Measurements from ENCODE around the gene VASH2. TPM values are rescaled to one million over a fixed set of nuclear protein-coding genes. Genes with fewer than 3 reads are reported as not detected.
"Not testable (repeated sequence)": the region's sequence is repeated elsewhere in the genome, so short reads cannot be mapped to it uniquely, and the experiment has no call there.

VASH2 gene
- total RNA-seq, 2 experiments from 2014 or later, result 0.23 to 0.44 TPM

- POLR2A ChIA-PET, result no interaction called here
- CTCF ChIA-PET, result no interaction called here
These were observed 65.0 kb downstream of the VASH2 start, which contains the start of gene ANGEL2 for GRCh38 chr1:213015099-213016050. Gene ANGEL2, minus strand, starts transcription at chr1:213015867. Its CDS starts 196 bp downstream, at chr1:213015671.

- CTCF ChIA-PET, result no interaction called here
These were observed 67.3 kb downstream of the VASH2 start for GRCh38 chr1:213017447-213018273.

GRCh38 chr1:213019450-213019849, 69.1 kb downstream of the VASH2 start:
- ChIA-PET POLR2A (interaction anchor here (0.6 kb wide), 1 partner anchor 411 kb away, joined by 3 read pairs; the partner anchor contains the start of gene ATF3), CTCF (no interaction called here)

More at GRCh38 chr1:213017447-213018273, 67.3 kb downstream of the VASH2 start:
- POLR2A ChIA-PET, result no interaction called here

GRCh38 chr1:213020016-213020415, 69.7 kb downstream of the VASH2 start:
- POLR2A ChIA-PET, result interaction anchor here (0.6 kb wide), 1 partner anchor 412 kb away, joined by 3 read pairs; the partner anchor contains the start of gene ATF3

GRCh38 chr1:213027024-213027423, 76.7 kb downstream of the VASH2 start:
- CTCF ChIA-PET, POLR2A ChIA-PET: not testable (repeated sequence)

More at GRCh38 chr1:213020016-213020415, 69.7 kb downstream of the VASH2 start:
- CTCF ChIA-PET, result no interaction called here

GRCh38 chr1:213032651-213033050, 82.3 kb downstream of the VASH2 start:
- CTCF ChIA-PET, result no interaction called here
- POLR2A ChIA-PET, result no interaction called here

GRCh38 chr1:213034713-213035112, 84.4 kb downstream of the VASH2 start:
- CTCF ChIA-PET, result no interaction called here
- POLR2A ChIA-PET, result no interaction called here

GRCh38 chr1:213035573-213035972, 85.2 kb downstream of the VASH2 start:
- ChIA-PET CTCF (no interaction called here), POLR2A (no interaction called here)

Other genes starting within 250 kb of the VASH2 start
- gene NSL1, start 158.8 kb upstream of the VASH2 start, total RNA-seq, result 10 to 100 TPM; 40.3 to 40.4 TPM
- gene TATDN3, start 158.6 kb upstream of the VASH2 start, total RNA-seq, result 10 to 100 TPM; 15.1 to 16.5 TPM
- gene SPATA45, start 102.9 kb upstream of the VASH2 start, total RNA-seq, result not detected
- gene FLVCR1, start 92.3 kb upstream of the VASH2 start, total RNA-seq, result 10 to 100 TPM; 16.2 to 18.7 TPM
- 10 to 100 TPM; 38.0 to 38.1 TPM for gene ANGEL2, start 65.3 kb downstream of the VASH2 start, total RNA-seq
- 1 to 10 TPM; 5.6 TPM for gene RPS6KC1, start 100.7 kb downstream of the VASH2 start, total RNA-seq